Measurements from ENCODE around the gene ACSM2A. TPM values are rescaled to one million over a fixed set of nuclear protein-coding genes. Genes with fewer than 3 reads are reported as not detected.
"Not testable (repeated sequence)": the region's sequence is repeated elsewhere in the genome, so short reads cannot be mapped to it uniquely, and the experiment has no call there.

Gene ACSM2A, protein sequence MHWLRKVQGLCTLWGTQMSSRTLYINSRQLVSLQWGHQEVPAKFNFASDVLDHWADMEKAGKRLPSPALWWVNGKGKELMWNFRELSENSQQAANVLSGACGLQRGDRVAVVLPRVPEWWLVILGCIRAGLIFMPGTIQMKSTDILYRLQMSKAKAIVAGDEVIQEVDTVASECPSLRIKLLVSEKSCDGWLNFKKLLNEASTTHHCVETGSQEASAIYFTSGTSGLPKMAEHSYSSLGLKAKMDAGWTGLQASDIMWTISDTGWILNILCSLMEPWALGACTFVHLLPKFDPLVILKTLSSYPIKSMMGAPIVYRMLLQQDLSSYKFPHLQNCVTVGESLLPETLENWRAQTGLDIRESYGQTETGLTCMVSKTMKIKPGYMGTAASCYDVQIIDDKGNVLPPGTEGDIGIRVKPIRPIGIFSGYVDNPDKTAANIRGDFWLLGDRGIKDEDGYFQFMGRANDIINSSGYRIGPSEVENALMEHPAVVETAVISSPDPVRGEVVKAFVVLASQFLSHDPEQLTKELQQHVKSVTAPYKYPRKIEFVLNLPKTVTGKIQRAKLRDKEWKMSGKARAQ
- not detected in 2 replicates for total RNA-seq
- long read RNA-seq = 0 reads

DNA sequence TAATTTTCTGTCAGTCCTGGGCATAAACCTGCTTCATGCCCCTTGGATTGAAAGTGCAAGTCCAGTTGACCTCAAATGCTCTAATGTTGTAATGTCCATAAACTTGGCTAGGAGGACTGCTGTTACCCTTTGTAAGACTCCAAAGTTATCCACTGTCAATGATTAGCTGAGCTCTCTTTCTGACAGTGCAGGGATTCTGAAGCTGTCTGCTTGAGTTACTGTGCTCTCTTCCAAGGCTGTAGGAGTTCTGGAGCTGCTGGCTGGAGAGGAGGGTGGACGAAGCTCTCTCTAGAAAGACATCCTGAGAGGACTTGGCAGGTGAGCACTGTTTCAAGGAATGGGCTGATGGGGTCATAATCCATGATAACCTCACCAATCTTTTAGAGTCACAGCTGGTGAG is at the start of gene ACSM2A:
ACSM2A (plus strand) TSS at position 158 of the 400 bp plus-strand sequence. CDS start 8,594 bp downstream, outside the sequence.
- not testable (repeated sequence) for H3K4me3 Mint-ChIP-seq; H3K27me3 Mint-ChIP-seq (ENCODE audit: low read depth); H3K36me3 Mint-ChIP-seq (ENCODE audit: low read depth); DNase-seq (ENCODE audit: low read depth, low spot score); H3K4me1 Mint-ChIP-seq; H3K9me3 Mint-ChIP-seq; H3K27ac Mint-ChIP-seq (ENCODE audit: unreplicated experiment)

DNA sequence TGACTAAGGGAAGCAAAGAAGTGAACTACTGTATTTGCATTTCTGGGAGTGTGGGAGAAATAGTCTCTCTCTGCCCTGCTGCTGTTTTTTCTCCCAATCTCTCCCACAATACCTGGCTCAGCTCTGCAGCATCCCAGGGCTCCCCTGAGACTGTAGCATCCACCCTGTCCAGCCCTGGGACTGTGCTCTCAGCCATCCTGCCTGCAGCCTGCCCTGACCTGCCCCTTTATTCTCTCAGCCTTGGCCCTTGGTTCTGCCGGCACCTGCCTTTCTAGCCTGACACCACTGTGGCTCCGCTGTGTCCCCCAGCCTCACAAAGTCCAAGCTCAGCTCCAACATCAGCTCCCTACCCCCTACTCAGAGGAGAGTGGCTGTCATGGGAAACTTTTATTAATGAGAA is 48.7 kb upstream of the ACSM2A start:
- no peaks in the 10 kb centered on the region for H3K9me3 Mint-ChIP-seq
- no peaks in the 10 kb centered on the region for H3K36me3 Mint-ChIP-seq (ENCODE audit: low read depth)
- no peak for DNase-seq (ENCODE audit: low read depth, low spot score)
- TF ChIP-seq, protein P1, sequence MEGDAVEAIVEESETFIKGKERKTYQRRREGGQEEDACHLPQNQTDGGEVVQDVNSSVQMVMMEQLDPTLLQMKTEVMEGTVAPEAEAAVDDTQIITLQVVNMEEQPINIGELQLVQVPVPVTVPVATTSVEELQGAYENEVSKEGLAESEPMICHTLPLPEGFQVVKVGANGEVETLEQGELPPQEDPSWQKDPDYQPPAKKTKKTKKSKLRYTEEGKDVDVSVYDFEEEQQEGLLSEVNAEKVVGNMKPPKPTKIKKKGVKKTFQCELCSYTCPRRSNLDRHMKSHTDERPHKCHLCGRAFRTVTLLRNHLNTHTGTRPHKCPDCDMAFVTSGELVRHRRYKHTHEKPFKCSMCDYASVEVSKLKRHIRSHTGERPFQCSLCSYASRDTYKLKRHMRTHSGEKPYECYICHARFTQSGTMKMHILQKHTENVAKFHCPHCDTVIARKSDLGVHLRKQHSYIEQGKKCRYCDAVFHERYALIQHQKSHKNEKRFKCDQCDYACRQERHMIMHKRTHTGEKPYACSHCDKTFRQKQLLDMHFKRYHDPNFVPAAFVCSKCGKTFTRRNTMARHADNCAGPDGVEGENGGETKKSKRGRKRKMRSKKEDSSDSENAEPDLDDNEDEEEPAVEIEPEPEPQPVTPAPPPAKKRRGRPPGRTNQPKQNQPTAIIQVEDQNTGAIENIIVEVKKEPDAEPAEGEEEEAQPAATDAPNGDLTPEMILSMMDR (conservative IDR thresholded peaks at IDR 0.05) = no peak
- H3K27ac Mint-ChIP-seq (ENCODE audit: unreplicated experiment) = peak overlapping the region; percentile 61
- peaks cover 8% of the 10 kb centered on the region for H3K4me1 Mint-ChIP-seq
- no peak overlapping the region for H3K4me3 Mint-ChIP-seq
- no peaks in the 10 kb centered on the region for H3K27me3 Mint-ChIP-seq (ENCODE audit: low read depth)

DNA sequence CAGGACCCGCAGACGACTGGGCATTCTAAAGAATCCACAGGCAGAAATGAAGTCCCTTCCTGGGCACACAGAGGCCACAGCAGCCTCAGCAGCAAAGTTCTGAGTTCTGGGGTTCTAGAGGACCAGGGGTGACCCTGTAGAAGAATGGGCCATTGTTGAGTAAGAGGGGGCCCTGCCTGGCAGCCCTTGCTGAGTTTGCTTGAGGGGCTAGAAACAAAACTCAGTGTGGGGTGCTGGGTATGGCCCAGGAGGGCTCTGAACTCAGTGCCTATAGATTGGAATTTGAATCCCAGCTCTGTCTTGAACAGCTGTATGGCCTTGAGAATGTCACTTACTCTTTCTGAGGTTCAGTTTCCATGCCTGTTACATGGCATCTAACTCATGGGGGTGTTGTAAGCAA is 46.7 kb upstream of the ACSM2A start, which contains the start of gene PDILT:
PDILT (minus strand) TSS at position 101 of the 400 bp plus-strand sequence. CDS start 5,437 bp downstream, outside the sequence.
- TF ChIP-seq, protein P1 (conservative IDR thresholded peaks at IDR 0.05) = no peak
- H3K4me3 Mint-ChIP-seq = no peak within 1 kb of the TSS
- H3K27me3 Mint-ChIP-seq (ENCODE audit: low read depth) = no peaks in the 10 kb centered on the region
- peaks cover 4% of the 10 kb centered on the region for H3K4me1 Mint-ChIP-seq
- no peaks in the 10 kb centered on the region for H3K36me3 Mint-ChIP-seq (ENCODE audit: low read depth)
- no peak for DNase-seq (ENCODE audit: low read depth, low spot score)
- H3K9me3 Mint-ChIP-seq = no peaks in the 10 kb centered on the region
- H3K27ac Mint-ChIP-seq (ENCODE audit: unreplicated experiment) = no peak within 1 kb of the TSS

DNA sequence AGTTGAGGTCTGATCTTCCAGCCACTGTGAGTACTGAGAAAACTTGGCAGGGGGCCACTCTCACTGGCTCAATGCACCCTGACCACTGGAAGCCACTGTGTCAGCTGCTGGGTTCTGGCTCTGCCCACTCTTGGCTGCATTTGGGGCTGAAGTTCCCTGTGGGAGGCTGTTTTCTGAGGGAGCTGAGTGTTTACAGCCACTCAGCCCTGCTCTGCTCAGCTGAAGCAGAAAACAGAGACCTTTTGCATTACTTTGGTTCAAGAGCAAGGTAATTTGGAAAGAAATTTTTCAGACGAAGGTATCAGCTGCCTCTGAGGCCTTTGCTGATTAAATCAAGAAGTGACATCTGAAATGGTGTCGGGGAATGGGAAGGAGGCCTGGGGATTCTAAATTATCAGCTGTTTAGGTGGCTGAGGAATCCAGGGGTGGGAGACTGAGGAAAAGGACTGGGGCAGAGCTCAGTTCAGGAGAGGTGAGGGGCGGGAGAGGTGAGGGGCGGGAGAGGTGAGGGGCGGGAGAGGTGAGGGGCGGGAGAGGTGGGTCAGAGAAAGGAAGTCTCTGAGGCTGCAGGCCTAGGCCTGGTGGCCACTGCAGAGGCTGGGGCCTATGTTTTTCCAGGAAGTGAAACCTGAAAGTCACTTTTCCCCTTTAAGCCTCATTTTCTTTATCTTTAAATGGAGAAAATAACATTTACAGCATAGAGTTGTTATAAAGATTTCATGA is 41.8 kb upstream of the ACSM2A start, which contains the start of gene ACSM5:
ACSM5 (plus strand) TSS at position 137 of the 723 bp plus-strand sequence. CDS start 1,951 bp downstream, outside the sequence.
- DNase-seq (ENCODE audit: low read depth, low spot score) = no peak
- Mint-ChIP-seq H3K36me3 (ENCODE audit: low read depth) (no peaks in the 10 kb centered on the region), H3K27ac (ENCODE audit: unreplicated experiment) (no peak within 1 kb of the TSS), H3K4me3 (no peak within 1 kb of the TSS), H3K4me1 (no peaks in the 10 kb centered on the region), H3K27me3 (ENCODE audit: low read depth) (peaks cover 11% of the 10 kb centered on the region), H3K9me3 (no peaks in the 10 kb centered on the region)
- TF ChIP-seq, protein P1 (conservative IDR thresholded peaks at IDR 0.05) = no peak

DNA sequence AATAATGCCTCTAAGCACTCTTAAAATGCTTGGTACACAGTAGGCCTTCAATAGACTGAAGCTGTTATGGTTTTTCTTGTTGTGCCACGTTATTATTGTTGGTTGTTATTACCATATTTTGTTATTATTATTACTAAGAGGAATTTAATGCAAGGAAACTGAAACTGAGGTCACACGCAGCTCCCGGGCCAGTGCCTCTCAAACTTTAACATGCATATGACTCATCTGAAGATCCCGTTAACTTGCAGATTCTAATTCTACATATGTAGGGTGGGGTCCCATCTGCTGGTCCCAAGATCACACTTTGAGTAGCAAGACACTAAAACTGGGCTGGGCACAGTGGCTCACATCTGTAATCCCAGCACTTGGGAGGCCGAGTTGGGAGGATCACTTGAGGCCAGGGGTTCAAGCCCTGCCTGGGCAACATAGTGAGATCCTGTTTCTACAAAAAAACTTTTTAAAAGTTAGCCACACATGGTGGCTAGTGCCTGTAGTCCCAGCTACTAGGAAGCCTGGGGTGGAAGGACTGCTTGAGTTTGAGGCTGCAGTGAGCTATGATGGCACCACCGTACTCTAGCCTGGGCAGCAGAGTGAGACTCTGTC is 41.1 kb upstream of the ACSM2A start:
- H3K36me3 Mint-ChIP-seq (ENCODE audit: low read depth) = no peaks in the 10 kb centered on the region
- no peaks in the 10 kb centered on the region for H3K4me1 Mint-ChIP-seq
- H3K9me3 Mint-ChIP-seq = no peaks in the 10 kb centered on the region
- no peak overlapping the region for H3K4me3 Mint-ChIP-seq
- TF ChIP-seq, protein P1 (conservative IDR thresholded peaks at IDR 0.05) = no peak
- H3K27ac Mint-ChIP-seq (ENCODE audit: unreplicated experiment) = no peak overlapping the region
- peaks cover 16% of the 10 kb centered on the region for H3K27me3 Mint-ChIP-seq (ENCODE audit: low read depth)
- no peak for DNase-seq (ENCODE audit: low read depth, low spot score)
